ENCODE data around the gene EFCAB9. TPM values are rescaled to one million over a fixed set of nuclear protein-coding genes. Genes with fewer than 3 reads are reported as not detected.

EFCAB9 gene
- total RNA-seq, 4 donors from 2014 or later = not detected

DNA sequence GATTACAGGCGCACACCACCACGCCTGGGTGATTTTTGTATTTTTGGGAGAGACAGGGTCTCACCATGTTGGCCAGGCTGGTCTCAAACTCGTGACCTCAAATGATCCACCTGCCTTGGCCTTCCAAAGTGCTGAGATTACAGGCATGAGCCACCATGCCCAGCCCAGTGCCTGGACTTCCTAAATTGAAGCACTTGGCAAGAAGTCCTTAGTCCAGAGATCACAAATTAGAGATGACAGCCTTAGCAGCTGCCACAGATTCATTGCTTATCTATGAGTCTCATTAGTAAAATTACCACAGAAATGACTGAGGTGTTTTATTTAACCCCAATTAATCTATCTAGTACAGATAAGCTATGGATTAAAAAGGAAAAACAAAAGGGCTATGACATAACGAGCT is 19.2 kb downstream of the EFCAB9 start:
- 88% methylated on average over 1 to 2 of the region's 4 CpGs for WGBS, 2 donors (ENCODE audit: low coverage in 1 of 2)
- no peaks in the 10 kb centered on the region for H3K4me1 ChIP-seq
- peaks cover 0 to 63% of the 10 kb centered on the region in 2 donors for H3K36me3 ChIP-seq
- TF ChIP-seq POLR2AphosphoS5 (IDR thresholded peaks at IDR 0.05) = no peak
- H3K4me3 ChIP-seq = no peak overlapping the region
- no peaks in the 10 kb centered on the region for H3K9me3 ChIP-seq
- no peak for ATAC-seq
- no peaks in the 10 kb centered on the region for H3K27me3 ChIP-seq
- no peak overlapping the region for H3K27ac ChIP-seq

DNA sequence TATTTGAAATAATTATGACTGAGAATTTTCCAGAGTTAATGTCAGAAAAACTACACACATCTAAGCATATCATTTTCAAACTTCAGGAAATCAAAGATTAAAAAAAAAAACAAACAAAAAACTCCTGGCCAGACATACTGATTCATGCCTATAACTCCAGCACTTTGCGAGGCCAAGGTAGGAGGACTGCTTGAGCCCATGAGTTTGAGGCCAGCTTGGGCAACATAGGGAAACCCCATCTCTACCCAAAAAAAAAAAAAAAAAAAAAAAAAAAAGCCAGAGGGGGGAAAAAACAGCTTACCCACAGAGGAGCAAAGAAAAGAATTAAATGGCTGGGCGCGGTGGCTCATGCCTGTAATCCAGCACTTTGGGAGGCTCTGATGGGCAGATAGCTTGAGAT is 22.4 kb downstream of the EFCAB9 start:
- Histone ChIP-seq H3K36me3 (peaks cover 0 to 62% of the 10 kb centered on the region in 2 donors), H3K4me3 (no peak overlapping the region), H3K9me3 (peaks cover 0 to 7% (median 0%) of the 10 kb centered on the region in 3 donors), H3K27ac (no peak overlapping the region), H3K27me3 (no peaks in the 10 kb centered on the region), H3K4me1 (no peaks in the 10 kb centered on the region)
- TF ChIP-seq EP300 (IDR thresholded peaks at IDR 0.05) (no peak), POLR2A (IDR thresholded peaks at IDR 0.05) (no peak), POLR2AphosphoS5 (IDR thresholded peaks at IDR 0.05) (no peak)
- TF ChIP-seq, protein P1, sequence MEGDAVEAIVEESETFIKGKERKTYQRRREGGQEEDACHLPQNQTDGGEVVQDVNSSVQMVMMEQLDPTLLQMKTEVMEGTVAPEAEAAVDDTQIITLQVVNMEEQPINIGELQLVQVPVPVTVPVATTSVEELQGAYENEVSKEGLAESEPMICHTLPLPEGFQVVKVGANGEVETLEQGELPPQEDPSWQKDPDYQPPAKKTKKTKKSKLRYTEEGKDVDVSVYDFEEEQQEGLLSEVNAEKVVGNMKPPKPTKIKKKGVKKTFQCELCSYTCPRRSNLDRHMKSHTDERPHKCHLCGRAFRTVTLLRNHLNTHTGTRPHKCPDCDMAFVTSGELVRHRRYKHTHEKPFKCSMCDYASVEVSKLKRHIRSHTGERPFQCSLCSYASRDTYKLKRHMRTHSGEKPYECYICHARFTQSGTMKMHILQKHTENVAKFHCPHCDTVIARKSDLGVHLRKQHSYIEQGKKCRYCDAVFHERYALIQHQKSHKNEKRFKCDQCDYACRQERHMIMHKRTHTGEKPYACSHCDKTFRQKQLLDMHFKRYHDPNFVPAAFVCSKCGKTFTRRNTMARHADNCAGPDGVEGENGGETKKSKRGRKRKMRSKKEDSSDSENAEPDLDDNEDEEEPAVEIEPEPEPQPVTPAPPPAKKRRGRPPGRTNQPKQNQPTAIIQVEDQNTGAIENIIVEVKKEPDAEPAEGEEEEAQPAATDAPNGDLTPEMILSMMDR (IDR thresholded peaks at IDR 0.05) = no peak
- 93 to 100% methylated on average over 2 to 3 of the region's 3 CpGs for WGBS, 2 donors (ENCODE audit: low coverage in 1 of 2)
- ATAC-seq = no peak

DNA sequence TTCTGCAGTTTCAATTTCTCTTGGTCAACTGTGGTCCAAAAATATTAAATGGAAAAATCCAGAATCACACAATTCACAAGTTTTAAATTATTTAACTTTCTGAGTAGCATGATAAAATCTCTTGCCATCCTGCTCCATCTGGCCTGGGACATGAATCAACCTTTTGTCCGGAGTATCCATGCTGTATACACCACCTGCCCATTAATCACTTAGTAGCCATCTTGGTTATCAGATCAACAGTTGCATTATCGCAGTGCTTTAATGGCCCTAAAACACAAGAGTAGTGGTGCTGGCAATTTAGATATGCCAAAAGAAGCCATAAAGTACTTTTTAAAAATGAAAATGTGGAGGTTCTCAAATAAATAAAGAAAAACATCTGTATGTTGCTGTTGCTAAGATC is 25.3 kb downstream of the EFCAB9 start:
- no peak for ATAC-seq
- H3K27me3 ChIP-seq = no peaks in the 10 kb centered on the region
- H3K4me1 ChIP-seq = no peaks in the 10 kb centered on the region
- peaks cover 0 to 43% of the 10 kb centered on the region in 2 donors for H3K36me3 ChIP-seq
- TF ChIP-seq EP300 (IDR thresholded peaks at IDR 0.05) (no peak), POLR2A (IDR thresholded peaks at IDR 0.05) (no peak), POLR2AphosphoS5 (IDR thresholded peaks at IDR 0.05) (no peak)
- TF ChIP-seq, protein P1 (IDR thresholded peaks at IDR 0.05) = no peak
- no peak overlapping the region for H3K4me3 ChIP-seq
- peaks cover 0 to 7% (median 0%) of the 10 kb centered on the region in 3 donors for H3K9me3 ChIP-seq
- no peak overlapping the region for H3K27ac ChIP-seq
- WGBS, 2 donors (ENCODE audit: low coverage in 1 of 2) = 100% methylated on average over 1 to 2 of the region's 2 CpGs

DNA sequence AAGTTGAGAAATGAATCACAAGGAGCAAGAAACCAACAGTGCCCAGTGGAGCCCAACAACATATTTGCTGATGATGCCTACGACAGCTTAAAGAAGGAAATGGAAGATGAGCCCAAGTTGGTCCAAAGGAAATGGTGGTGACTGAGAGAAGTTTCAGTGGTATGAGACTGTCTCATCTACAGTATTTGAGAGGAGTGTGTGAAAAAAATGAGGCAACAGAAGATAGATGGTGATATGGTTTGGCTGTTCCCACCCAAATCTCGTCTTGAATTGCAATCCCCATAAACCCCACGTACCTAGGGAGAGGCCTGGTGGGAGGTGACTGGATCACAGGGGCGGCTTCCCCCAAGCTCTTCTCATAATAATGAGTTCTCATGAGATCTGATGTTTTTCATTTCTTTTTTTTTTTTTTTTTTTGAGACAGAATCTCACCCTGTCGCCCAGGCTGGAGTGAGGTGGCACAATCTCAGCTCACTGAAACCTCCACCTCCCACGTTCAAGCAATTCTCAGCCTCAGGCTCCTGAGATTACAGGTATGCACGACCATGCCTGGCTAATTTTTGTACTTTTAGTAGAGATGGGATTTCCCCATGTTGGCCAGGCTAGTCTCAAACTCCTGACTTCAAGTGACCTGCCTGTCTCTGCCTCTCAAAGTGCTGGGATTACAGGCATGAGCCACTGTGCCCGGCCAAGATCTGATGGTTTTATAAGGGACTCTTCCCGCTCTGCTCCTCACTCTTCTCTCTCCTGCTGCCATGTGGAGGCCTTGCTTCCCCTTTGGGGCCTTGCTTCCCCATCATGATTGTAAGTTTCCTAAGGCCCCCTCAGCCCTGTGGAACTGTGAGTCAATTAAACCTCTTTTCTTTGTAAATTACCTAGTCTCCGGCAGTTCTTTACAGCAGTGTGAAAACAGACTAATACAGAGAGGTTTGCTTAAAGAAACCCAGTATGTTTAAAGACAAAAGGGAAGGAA is 30.2 kb downstream of the EFCAB9 start:
- whole genome bisulfite sequencing, 2 donors (ENCODE audit: low coverage in 1 of 2) = 87 to 88% methylated on average over 5 to 10 of the region's 10 CpGs
- Histone ChIP-seq H3K36me3 (peaks cover 0 to 37% of the 10 kb centered on the region in 2 donors), H3K27ac (no peak overlapping the region), H3K4me1 (no peaks in the 10 kb centered on the region), H3K9me3 (peaks cover 0 to 2% (median 0%) of the 10 kb centered on the region in 3 donors), H3K4me3 (no peak overlapping the region), H3K27me3 (no peaks in the 10 kb centered on the region)
- TF ChIP-seq POLR2A (IDR thresholded peaks at IDR 0.05) = no peak
- TF ChIP-seq, protein P1 (IDR thresholded peaks at IDR 0.05) = no peak
- no peak for TF ChIP-seq POLR2AphosphoS5 (IDR thresholded peaks at IDR 0.05)
- no peak for TF ChIP-seq EP300 (IDR thresholded peaks at IDR 0.05)
- no peak for ATAC-seq

DNA sequence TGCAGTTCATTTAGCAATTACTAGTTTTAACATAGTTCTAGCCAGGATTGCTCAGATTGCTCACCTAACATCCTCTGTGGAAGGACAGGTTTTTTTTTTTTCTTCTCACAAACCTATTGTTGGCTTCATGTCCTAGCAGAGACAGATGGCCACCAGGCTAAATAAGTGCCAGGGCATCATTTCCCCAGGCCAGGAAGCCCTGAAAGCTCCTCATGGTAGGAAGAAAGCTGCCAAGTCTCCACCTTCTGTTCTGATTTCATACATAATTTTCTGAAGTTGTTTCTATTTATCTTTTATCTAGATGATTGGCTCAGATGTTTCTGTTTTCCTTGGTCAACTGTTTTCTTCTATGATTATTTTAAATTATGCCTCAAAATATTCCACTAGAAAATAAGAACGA is 31.0 kb downstream of the EFCAB9 start:
- no peaks in the 10 kb centered on the region for H3K4me1 ChIP-seq
- H3K27ac ChIP-seq = no peak overlapping the region
- WGBS, 2 donors (ENCODE audit: low coverage in 1 of 2) = 71 to 83% methylated on average over 1 of the region's 1 CpG
- no peaks in the 10 kb centered on the region for H3K9me3 ChIP-seq
- TF ChIP-seq POLR2AphosphoS5 (IDR thresholded peaks at IDR 0.05) = no peak
- TF ChIP-seq EP300 (IDR thresholded peaks at IDR 0.05) = no peak
- TF ChIP-seq, protein P1 (IDR thresholded peaks at IDR 0.05) = no peak
- no peak for TF ChIP-seq POLR2A (IDR thresholded peaks at IDR 0.05)
- ATAC-seq = no peak
- no peak overlapping the region for H3K4me3 ChIP-seq
- H3K36me3 ChIP-seq = peaks cover 0 to 35% of the 10 kb centered on the region in 2 donors
- no peaks in the 10 kb centered on the region for H3K27me3 ChIP-seq
